ENCODE data around the gene ZBTB21.

Gene ZBTB21

GRCh38 chr21:42036313-42036712 lies 26.2 kb upstream of the ZBTB21 start:
- peaks cover 0 to 5% (median 0%) of the 10 kb centered on the region in 3 donors for H3K9me3 ChIP-seq
- H3K27me3 ChIP-seq, result no peaks in the 10 kb centered on the region
- no peak overlapping the region for H3K4me3 ChIP-seq
- no peaks in the 10 kb centered on the region for H3K36me3 ChIP-seq
- no peak for DNase-seq
- peaks cover 0 to 19% (median 11%) of the 10 kb centered on the region in 4 donors for H3K4me1 ChIP-seq
- no peak for TF ChIP-seq CTCF (IDR thresholded peaks at IDR 0.05)
- intact Hi-C loops (cut with DNase I; ENCODE audit: low total_unique reads), result no loop called here
- H3K27ac ChIP-seq, result no peak overlapping the region

GRCh38 chr21:42032968-42033367 lies 22.8 kb upstream of the ZBTB21 start:
- peaks cover 0 to 4% (median 0%) of the 10 kb centered on the region in 4 donors for H3K4me1 ChIP-seq
- no peaks in the 10 kb centered on the region for H3K9me3 ChIP-seq
- no peaks in the 10 kb centered on the region for H3K36me3 ChIP-seq
- H3K27ac ChIP-seq, result no peak overlapping the region
- DNase-seq, result no peak
- H3K4me3 ChIP-seq, result no peak overlapping the region
- intact Hi-C loops (cut with DNase I; ENCODE audit: low total_unique reads), result no loop called here
- H3K27me3 ChIP-seq, result no peaks in the 10 kb centered on the region
- no peak for TF ChIP-seq CTCF (IDR thresholded peaks at IDR 0.05)

GRCh38 chr21:42032266-42032665 lies 22.1 kb upstream of the ZBTB21 start:
- H3K4me3 ChIP-seq, result no peak overlapping the region
- TF ChIP-seq CTCF (IDR thresholded peaks at IDR 0.05), result no peak
- no peak overlapping the region for H3K27ac ChIP-seq
- no peaks in the 10 kb centered on the region for H3K27me3 ChIP-seq
- H3K9me3 ChIP-seq, result no peaks in the 10 kb centered on the region
- DNase-seq, result no peak
- H3K4me1 ChIP-seq, result peaks cover 0 to 4% (median 0%) of the 10 kb centered on the region in 4 donors
- H3K36me3 ChIP-seq, result no peaks in the 10 kb centered on the region
- intact Hi-C loops (cut with DNase I; ENCODE audit: low total_unique reads), result no loop called here

- H3K27me3 ChIP-seq, result no peaks in the 10 kb centered on the region
- no peaks in the 10 kb centered on the region for H3K9me3 ChIP-seq
- intact Hi-C loops (cut with DNase I; ENCODE audit: low total_unique reads), result no loop called here
- H3K4me1 ChIP-seq, result peaks cover 0 to 4% (median 0%) of the 10 kb centered on the region in 4 donors
- no peaks in the 10 kb centered on the region for H3K36me3 ChIP-seq
- TF ChIP-seq CTCF (IDR thresholded peaks at IDR 0.05), result no peak
- no peak overlapping the region for H3K27ac ChIP-seq
- DNase-seq, result no peak
- no peak overlapping the region for H3K4me3 ChIP-seq
Measured at GRCh38 chr21:42031816-42032215, 21.7 kb upstream of the ZBTB21 start.

GRCh38 chr21:42031241-42031640 lies 21.1 kb upstream of the ZBTB21 start:
- intact Hi-C loops (cut with DNase I; ENCODE audit: low total_unique reads), result no loop called here
- peak in 1 of 2 donors; percentile 29 for DNase-seq

More at GRCh38 chr21:42031241-42031640, 21.1 kb upstream of the ZBTB21 start:
- Histone ChIP-seq H3K9me3 (no peaks in the 10 kb centered on the region), H3K4me1 (peaks cover 0 to 4% (median 0%) of the 10 kb centered on the region in 4 donors), H3K4me3 (no peak overlapping the region), H3K27ac (no peak overlapping the region), H3K27me3 (no peaks in the 10 kb centered on the region), H3K36me3 (no peaks in the 10 kb centered on the region)
- no peak for TF ChIP-seq CTCF (IDR thresholded peaks at IDR 0.05)
